HG03108 (cell line): ENCODE results near the gene RUFY1.

Experiments used
- ATAC-seq: cut with Tn5 transposase; IDR thresholded peaks from one replicate; pipeline ENCODE4 v1.9.1; 2021; ENCODE audit warnings: moderate library complexity; ENCODE audit not compliant: unreplicated experiment

The RUFY1 gene

DNA sequence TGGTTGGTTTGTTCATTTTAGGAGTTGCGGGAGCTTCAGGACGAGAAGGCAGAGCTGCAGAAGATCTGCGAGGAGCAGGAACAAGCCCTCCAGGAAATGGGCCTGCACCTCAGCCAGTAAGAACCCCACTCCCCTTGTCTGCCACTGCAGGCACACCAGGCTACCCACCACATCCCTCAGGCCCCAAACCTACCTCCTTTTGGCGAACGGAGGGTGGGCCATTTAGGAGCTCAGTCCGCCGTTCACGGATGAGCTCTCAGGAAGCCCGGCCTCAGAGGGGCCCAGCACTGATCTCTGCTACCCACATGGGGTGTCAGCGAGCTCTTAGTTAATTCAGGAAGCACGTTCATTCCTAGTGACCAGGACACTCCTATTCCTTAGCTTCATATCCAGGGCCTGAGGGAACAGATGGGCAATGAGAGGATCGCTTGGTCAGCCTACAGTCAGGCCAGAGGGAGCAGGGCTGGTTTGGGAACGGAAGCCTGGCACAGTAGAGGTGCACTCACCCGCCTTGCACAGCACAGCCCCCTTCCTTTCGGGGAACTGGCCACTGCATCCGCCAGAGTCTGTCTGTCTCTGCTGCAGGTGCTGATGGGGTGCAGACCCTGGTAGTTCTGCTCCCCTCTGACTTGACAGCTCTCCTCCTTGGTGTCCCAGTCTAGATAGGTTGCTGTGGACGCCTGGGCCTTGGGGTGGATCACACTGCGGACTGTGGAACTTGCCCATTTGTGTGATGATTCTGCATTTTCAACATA, 51.7 kb downstream of the RUFY1 start:
- no peak for ATAC-seq

DNA sequence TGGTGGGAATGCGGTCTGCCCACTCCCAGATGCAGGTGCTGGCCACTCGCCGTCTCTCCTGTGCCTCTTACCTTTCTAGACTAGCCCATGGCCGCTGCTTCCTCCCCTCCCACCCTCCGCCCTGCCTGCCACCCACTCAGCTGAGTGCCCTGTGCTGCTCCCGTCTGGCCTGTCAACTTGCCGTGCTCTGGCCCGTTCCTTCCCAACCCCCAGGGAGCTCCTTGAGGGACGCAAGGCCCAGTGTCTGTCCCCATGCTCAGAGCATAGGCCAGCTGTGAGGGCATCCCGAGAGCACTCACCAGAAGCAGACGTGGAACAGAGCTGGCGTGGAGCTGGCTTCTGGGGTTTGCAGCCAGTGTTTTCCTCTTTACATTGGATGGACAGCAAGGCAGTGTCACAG, 53.0 kb downstream of the RUFY1 start:
- ATAC-seq, result no peak

DNA sequence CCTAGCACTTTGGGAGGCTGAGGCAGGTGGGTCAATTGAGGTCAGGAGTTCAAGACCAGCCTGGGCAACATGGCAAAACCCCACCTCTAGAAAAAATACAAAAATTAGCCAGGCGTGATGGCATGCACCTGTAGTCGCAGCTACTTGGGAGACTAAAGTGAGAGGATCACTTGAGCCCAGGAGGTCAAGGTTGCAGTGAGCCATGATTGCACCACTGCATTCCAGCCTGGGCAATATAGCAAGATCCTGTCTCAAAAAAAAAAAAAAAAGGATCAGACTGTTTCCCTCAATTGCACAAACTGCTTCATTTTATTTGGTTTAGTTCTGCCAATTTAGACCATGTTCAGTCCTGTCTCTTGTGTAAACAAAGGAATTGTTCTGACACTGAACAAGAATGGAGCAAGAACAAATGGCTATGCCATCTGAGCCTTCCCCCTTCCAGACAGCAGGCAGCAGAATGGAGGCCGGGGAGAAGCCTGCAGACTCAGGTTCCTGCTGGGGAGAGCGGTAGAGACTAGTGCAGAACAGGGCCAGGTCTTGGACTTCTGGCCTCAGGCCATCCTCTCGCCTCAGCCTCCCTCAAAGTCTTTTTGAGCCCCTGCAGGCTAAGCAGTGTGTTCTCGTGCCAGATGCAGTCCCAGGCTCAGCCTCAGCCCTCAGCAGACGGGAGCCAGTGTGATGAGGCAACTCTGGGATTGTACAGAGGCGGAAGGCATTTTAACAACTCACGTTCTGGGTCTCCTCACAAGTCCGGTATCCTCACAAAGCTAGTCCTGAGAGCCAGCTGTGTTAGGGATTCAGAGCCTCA, 54.9 kb downstream of the RUFY1 start:
- no peak for ATAC-seq

DNA sequence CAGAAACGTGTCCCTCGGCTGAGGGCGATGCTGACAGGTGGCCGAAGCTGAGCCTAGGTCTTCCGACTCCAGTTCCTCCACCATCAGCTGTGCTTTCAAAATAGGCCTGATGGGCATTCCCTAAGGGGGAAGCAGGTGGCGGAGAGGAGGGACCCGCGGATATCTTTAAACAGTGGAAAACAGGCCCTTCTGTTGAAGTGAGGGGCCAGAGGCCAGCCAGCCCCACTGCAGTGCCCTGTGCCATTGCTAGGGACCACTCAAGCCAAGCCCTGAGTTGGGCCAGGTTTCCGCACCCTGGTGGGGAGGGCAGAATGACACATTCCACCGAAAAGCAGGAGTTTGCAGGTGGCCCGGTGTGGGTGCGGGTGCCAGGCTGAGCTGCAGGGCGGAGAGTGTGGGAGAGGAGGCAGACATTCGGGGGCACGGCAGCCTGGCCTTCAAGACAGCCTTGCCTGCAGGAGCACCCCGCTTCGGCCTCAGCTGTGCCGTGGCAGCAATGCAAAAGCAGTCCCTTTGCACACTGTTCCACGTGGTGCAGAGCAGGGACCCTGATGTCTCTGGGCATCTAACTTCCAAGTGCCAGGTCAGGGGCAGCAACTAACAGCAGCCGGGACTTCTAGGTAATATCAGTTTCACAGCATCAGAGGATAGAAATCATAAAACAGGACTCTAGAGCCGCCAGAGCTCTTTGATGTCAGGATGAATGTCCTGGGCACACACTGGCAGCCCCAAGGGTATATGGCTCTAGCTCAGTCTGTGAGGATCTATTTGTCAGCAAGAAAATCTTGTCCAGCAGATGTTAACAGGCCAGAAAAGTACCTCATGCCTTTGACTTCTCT, 55.9 kb downstream of the RUFY1 start:
- no peak for ATAC-seq

DNA sequence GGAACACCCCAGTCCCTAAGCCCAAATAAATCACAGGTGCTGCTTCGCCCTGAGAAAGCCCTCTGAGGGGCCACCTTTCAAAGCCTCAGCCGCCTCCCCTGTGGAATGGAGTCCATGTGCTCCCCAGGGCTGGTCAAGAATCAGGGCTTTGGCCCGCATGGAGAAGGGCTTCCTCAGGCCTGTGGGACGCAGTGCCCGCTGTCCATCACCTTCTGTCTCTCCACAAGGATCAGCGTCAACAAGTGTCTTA, 56.5 kb downstream of the RUFY1 start:
- no peak for ATAC-seq

DNA sequence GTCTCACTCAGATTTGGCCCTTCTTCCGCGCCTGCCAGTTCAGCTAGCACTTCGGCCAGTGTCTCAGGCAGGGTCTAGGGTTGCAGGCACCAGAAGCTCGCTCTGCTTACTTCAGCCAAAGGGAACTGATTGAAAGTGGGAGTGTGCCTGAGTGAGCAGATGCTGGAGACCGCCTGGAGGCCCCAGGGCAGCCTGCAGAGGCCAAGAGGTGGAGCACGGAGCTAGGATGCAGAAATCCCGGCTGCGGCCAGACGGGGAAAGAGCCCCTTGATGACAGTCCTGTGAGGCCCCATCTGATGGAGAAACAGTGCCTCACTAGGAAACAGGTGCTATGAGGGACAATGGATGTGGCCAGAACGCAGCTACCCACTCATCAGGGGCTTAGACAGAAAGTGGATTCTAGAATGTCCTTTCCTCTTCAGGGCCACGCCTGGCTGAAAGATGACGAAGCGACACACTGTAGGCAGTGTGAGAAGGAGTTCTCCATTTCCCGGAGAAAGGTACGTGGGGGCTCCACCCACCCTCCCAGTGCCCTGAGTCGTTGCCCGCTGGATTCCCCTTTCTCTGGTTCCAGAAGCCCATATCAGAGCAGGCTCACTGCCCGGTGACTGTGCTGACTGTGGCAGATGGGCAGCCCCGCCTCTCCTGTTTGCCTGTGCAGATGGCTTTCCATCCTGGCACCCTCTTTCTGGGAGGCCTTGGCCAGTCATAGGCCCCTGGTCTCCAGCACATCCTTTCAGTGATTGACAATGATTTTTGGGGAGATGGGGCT, 57.0 kb downstream of the RUFY1 start:
- ATAC-seq, result no peak

DNA sequence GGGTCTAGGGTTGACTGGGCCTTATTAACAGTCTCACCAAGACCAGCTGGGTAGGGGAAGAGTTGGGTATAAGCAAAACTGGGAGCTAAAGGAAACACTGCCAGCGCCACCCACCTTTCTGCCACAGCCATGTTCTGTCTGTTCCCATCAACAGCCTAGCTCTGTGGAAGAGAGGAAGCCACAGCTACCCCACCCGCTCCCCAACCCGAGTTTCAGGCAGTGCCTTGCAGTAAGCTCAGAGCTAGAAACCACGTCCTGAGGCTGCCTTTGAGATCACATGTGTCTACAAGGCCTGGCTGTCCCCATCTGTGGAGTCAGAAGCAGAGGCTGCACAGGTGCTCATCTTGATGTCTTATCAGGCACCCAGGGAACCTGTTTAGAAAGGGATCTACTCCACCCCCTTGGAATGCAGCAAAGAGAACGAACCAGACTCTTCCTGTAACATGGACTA, 57.8 kb downstream of the RUFY1 start:
- no peak for ATAC-seq

DNA sequence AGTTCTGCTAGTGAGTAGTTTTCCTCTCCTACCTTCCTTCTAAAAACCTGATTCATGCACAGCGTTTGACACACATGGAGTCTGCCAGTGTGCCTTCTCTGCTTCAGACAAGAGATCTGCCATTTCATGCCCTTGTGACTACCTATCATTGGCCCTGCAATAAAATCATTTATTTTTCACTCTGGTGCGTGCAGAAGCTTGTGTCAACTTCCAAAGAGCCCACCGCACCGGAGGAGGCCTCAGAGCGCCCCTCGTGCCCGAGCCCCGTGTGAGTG, 59.4 kb downstream of the RUFY1 start:
- ATAC-seq, result no peak

DNA sequence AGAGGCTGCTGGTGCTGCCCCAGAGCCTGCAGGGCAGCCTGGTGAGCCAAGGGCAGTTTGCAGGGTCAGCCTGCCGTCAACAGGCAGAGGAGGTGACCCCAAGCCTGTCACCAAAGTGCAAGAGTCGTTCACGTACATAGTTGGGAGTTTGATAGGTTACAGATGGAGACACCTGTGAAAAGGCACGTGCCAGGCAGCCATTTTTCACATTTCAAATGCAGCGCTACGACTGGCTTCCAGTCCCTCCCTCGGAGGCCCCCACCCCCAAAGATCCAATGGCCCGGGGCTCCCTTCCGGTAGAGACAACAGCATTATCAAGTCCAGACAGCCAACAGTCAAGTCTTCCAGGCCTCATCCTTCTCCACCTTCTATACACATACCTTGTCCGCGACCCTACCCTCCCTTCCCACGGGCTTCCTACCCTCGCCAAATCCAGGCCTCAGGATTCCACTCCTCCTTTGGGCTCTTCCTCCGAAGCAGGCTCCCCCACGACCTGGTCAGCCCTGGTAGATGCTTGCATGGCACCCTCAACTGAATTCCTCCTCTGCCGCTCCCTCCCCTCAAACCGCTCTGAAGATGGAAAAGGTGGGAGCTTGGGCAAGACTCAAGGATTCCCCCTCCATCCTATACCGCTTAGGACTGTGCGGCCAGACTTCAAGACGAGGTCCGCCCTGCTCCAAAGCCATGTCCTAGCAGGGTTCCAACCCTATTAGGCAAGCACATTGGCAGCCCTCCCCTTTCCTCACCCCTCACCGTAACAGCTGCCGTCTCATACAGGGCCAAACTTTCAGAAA, 60.0 kb downstream of the RUFY1 start:
- ATAC-seq, result no peak

DNA sequence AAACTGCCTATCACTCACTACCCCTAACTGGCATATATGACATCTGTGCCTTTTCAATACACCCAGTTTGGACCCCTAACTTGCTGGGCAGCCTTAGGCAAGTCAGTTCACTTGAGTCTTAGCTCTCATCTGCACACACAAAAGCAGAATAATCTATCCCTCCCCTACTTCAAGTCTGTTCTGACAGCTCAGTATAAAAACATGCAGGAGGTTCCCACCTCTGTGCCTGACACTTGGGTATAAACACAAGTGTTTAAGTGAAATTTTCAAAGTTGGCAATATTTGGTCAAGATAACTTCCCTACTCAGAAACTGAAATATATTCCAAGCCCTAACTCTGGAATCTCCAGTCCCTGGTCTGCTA, 60.5 kb downstream of the RUFY1 start:
- ATAC-seq, result no peak

DNA sequence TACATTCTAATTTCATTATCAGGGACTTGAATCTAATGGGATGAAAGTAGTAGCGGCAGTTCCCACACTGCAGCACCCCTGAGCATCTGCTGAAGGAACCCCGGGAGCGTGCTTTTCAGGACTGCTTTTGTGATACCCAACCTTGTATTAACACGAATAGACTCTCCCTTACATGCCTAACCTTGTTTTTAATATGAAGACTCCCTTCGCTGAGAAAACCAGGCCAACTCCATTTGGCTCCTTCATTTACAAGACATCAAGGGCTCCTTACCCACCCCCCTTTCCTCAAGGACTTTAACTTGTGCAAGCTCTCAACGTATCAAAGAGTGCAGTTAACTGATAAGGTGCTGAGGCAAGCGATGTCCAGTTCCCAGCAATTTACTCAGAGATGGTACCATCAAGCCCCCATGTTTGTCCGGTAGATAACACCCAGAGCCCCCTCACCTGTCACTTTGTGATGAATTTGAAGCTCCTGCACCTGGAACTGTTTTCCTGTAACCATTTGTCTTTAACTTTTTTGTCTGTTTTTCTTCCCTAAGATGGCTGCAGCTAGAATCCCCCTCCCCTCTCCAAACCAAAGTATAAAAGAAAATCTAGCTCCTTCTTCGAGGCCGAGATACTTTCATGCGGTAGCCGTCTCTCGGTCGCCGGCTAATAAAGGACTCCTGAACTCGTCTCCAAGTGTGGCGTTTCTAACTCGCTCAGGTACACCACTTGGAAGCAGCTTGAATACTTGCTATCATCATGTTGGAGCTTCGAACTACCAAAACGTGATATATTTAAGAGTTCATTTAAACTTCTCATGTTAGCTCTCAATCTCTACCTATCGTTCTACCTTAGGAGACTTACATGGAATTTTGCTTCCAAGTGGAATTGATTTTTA, 62.5 kb downstream of the RUFY1 start:
- no peak for ATAC-seq

DNA sequence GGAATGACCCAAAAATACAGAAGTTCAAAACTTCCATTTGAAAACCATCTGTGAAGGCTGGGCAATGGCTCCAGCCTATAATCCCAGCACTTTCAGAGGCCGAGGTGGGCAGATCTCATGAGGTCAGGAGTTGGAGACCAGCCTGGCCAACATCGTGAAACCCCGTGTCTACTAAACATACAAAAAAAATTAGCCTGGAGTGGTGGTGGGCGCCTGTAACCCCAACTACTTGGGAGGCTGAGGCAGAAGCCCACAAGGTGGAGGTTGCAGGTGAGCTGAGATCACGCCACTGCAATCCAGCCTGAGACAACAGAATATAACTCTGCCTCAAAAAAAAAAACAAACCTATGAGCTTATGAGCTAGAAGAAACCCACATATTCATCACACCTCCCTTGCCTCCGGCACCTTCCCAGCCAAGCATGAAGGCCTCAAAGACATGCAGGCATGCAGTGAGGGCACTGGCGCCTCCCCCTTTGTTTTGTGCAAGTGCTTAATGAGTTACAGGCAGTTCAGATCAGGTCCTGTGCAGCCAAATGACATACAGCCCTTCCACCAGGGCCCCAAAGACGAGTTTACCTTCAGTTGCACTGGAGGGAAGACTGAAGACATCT, 63.2 kb downstream of the RUFY1 start:
- no peak for ATAC-seq

DNA sequence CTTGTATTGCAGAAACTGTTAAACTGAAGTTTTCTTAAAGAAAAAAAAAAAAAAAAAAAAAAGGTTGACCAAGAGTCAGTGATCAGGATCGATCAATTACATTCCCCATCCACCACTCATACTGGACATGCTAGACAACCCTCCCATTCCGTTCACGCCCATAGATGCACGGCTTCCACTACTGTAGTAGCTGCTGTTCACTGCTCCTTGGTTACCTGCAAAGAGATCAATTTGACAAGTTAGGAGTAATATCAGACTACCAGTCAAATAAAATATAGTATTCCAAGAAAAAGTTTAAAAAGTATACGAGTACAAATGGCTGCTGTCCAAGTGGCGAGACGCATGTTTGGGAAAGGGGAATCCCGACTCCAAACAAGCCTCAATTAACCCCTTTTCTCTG, 64.4 kb downstream of the RUFY1 start:
- ATAC-seq, result no peak

DNA sequence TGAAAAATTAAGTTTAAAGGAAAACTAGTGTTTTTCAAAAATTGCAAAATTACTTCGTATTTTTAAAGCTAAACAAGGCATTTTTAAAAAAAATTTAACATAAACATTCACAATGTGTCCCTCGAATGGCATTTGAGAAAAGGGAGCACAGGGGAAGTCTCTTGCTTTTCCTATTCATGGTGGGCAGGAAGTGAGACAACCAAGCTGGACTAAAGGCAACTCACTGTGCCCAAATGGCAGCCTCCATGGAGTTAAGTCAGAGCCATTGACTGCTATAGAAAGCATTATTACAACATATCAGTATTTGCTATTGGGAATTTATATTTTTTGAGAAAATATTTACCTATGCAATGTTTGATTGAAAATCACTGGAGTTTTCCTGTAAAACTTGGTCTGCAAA, 64.8 kb downstream of the RUFY1 start:
- ATAC-seq, result no peak

DNA sequence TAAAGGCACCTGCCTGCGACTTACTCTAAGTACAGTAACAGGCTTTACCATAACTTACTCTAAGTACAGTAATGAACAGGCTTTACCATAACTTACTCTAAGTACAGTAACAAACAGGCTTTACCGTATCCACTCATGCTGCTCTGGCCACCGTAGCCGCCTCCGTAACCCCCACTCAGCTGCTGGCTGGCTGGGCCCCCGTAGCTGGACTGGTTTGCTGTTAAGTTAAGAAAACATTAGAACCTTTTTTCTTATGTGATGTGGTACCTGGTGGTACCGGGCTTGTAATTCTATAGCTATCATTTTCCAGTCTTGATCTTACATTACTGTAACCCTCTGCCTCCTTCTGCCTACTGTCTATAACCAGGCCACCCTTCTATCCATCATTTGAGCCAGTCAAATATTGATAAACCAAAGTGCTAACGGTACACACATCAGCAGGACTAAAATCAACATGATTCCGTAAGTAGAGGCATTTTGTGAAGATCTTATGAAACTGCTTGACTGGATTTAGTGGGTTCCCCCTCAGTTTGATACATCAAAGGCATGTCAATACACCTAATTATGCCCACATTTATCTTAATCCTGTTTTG, 65.7 kb downstream of the RUFY1 start:
- no peak for ATAC-seq

DNA sequence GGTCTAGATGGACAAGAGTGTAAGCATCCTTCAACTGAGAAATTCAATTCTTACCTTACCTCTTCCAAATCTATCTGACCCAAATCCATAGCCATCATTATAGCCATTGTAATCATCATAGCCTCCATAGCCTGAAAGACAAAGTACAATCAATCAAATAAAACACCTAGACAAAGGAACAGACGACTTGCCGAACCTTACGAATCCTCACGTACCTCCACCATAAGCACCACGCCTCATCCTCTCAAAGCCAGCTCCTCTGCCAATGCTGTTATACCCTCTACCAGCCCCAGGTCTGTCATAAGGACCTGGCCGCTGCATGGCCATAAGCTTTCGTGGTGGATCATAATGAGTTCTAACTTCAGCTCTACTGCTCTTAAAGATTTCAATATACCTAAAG, 67.6 kb downstream of the RUFY1 start:
- no peak for ATAC-seq

DNA sequence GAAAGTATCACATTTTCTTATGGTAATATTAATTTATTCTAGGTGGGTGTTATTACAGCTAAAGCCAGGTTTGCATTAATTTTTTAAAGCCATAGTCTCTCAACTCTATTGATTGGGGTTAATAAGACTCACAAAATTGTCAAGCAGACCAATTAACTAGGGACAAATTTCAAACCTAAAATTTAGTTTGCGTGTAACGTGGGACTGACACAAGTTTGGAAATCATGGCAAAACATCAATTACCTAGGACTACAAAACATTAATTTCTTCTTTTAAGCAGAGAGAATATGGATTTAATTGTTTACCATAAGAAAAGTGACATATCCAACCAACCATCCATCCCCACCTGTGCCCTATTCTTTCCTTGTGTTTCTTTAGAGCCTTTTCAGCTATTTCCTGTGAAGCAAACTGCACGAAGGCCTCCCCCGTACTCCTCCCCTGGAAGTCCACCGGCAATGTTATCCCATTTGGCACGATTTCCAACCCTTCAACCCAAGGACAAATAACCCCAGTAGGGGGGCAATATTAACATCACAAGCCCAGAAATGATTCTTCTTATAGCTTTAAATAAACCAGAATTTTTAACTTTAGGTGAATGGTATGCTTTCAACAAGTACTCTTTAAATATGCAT, 68.7 kb downstream of the RUFY1 start:
- no peak for ATAC-seq

DNA sequence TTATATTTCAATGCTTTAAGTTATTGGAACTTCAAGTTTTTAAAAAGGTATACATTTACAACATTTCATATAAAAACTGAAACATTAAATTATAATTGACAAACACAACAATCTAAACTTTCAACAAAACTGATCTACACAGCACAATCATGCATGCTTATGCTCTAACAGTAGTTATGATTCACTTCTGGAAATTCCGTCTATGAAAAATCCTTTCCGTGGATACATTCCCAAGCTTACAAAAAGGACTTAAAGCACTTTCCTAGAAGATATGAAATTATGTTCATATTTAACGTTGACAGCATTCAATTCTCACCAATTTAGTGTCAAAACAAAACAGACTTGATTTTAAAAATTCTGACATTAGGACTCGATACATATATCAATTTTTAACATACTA, 69.4 kb downstream of the RUFY1 start:
- no peak for ATAC-seq
